Astrocyte (in vitro differentiated cells and primary cell): ENCODE results near the gene CMYA5.

ENCODE experiments used
- CTCF ChIP-seq: IDR thresholded peaks from 2 replicates; pipeline ENCODE4 v1.5.1; 2011; ENCODE audit warnings: low read depth, mild to moderate bottlenecking, inconsistent platforms, low read length, moderate library complexity; ENCODE audit not compliant: insufficient read depth
- EZH2 ChIP-seq: IDR thresholded peaks from 2 replicates; pipeline ENCODE4 v1.6.1; 2012; ENCODE audit warnings: mild to moderate bottlenecking, low read length, inconsistent platforms; ENCODE audit not compliant: insufficient read depth

DNA sequence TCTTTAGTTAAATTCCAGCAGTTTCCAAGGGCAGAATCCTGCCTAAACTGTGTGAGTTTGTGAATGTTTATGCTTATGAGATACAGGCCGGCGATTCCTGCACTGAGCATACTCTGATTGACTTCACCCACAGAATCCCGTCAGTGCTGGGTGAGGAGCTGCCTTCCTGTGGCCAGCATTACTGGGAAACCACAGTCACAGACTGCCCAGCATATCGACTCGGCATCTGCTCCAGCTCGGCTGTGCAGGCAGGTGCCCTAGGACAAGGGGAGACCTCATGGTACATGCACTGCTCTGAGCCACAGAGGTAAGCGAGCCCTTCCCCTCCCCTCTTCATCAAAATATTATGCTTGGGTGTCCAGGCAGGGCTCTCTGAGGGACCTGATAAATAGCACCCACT is 103.7 kb downstream of the CMYA5 start:
- no peak for TF ChIP-seq CTCF
- TF ChIP-seq EZH2 = no peak
